B cell (primary cell): ENCODE measurements around the gene LIPK. TPM values are rescaled to one million over a fixed set of nuclear protein-coding genes. Genes with fewer than 3 reads are reported as not detected.

Experiments
- ATAC-seq: fragments of 200-7000 bp; cut with Tn5 transposase; one replicate; pipeline ENCODE4 v1.10.0; 2021; ENCODE audit warnings: low read depth, mild to moderate bottlenecking, moderate number of reproducible peaks, moderate library complexity
- CTCF ChIA-PET: fragments of 350-600 bp; sonication (Branson Sonifier 250); formaldehyde crosslinking; loops from one replicate; lab custom pipeline; 2021; ENCODE audit warnings: antibody characterized with exemption, inconsistent platforms; lab: Charles Lee
- POLR2A ChIA-PET: fragments of 350-600 bp; sonication (Branson Sonifier 250); formaldehyde crosslinking; loops from one replicate; lab custom pipeline; 2021; ENCODE audit warnings: antibody characterized with exemption; lab: Charles Lee
- DNase-seq: peaks from one replicate; pipeline ENCODE4 v3.0.0; 2013
- H2AFZ ChIP-seq: 2 replicates; pipeline ENCODE4 v1.6.1; 2012; ENCODE audit warnings: mild to moderate bottlenecking, low read depth, low read length; ENCODE audit not compliant: insufficient read depth, poor library complexity, severe bottlenecking
- H3K27ac ChIP-seq, 2 donors: 1 replicate in 1 of 2; 2 replicates in 1 of 2; pipeline ENCODE4 v1.5.1; 2012 to 2013; ENCODE audit warnings: low read length in 2 of 2, mild to moderate bottlenecking in 2 of 2, moderate library complexity in 1 of 2
- H3K27me3 ChIP-seq, 4 experiments: fragments of 200-600 bp in 1 of 4; sonication (generic) in 1 of 4; replicated peaks in 1 of 4; 1 replicate in 2 of 4; 2 replicates in 2 of 4; pipeline versions ENCODE4 v1.6.1 to v1.7.0; 2013 to 2016; ENCODE audit warnings: low read length in 3 of 4, mild to moderate bottlenecking in 2 of 4, mixed read lengths in 1 of 4, moderate library complexity in 1 of 4; ENCODE audit not compliant: insufficient read depth in 4 of 4, control insufficient read depth in 3 of 4; ENCODE audit errors: control extremely low read depth in 1 of 4
- H3K36me3 ChIP-seq, 2 experiments: replicated peaks in 1 of 2; 1 replicate in 1 of 2; 2 replicates in 1 of 2; pipeline versions ENCODE4 v1.6.1 to v1.7.1; 2013; ENCODE audit warnings: low read length in 1 of 2; ENCODE audit not compliant: insufficient read depth in 2 of 2, control insufficient read depth in 1 of 2; ENCODE audit errors: control extremely low read depth in 1 of 2, extremely low read depth in 1 of 2
- H3K4me1 ChIP-seq, 2 donors: fragments of 200-600 bp in 1 of 2; sonication (generic) in 1 of 2; 1 replicate in 1 of 2; 2 replicates in 1 of 2; pipeline versions ENCODE4 v1.5.1 to v1.6.1; 2013 to 2017; ENCODE audit warnings: low read length in 2 of 2; ENCODE audit not compliant: control insufficient read depth in 2 of 2, insufficient read depth in 2 of 2
- H3K4me2 ChIP-seq: replicated peaks from 2 replicates; pipeline ENCODE3; 2012; ENCODE audit warnings: mild to moderate bottlenecking, low read depth, low read length; ENCODE audit not compliant: poor library complexity, severe bottlenecking
- H3K4me3 ChIP-seq, 5 experiments: fragments of 200-600 bp in 1 of 5; sonication (generic) in 1 of 5; 1 replicate in 3 of 5; 2 replicates in 2 of 5; pipeline versions ENCODE4 v1.5.1 to v1.7.0; 2011 to 2016; ENCODE audit warnings: low read length in 4 of 5, mild to moderate bottlenecking in 4 of 5, low read depth in 2 of 5, control low read depth in 1 of 5, moderate library complexity in 1 of 5; ENCODE audit not compliant: insufficient read depth in 1 of 5; ENCODE audit errors: control extremely low read depth in 1 of 5, extremely low read depth in 1 of 5
- H3K79me2 ChIP-seq: fragments of 200-600 bp; sonication (generic); one replicate; pipeline ENCODE4 v1.6.0; 2016; ENCODE audit warnings: low read length; ENCODE audit not compliant: control insufficient read depth, insufficient read depth
- H3K9ac ChIP-seq: fragments of 200-600 bp; sonication (generic); 2 replicates; pipeline ENCODE4 v1.6.1; 2017; ENCODE audit warnings: mild to moderate bottlenecking, low read length, moderate library complexity
- H3K9me3 ChIP-seq, 3 donors: one replicate each; pipeline versions ENCODE4 v1.6.1 to v1.7.1; 2013; ENCODE audit warnings: low read length in 2 of 3; ENCODE audit not compliant: control insufficient read depth in 2 of 3, insufficient read depth in 1 of 3; ENCODE audit errors: control extremely low read depth in 1 of 3
- H4K20me1 ChIP-seq: 2 replicates; pipeline ENCODE4 v1.6.0; 2012; ENCODE audit warnings: mild to moderate bottlenecking, low read length; ENCODE audit not compliant: insufficient read depth, control insufficient read depth, poor library complexity, severe bottlenecking
- H3K27ac Mint-ChIP-seq: one replicate; pipeline ENCODE4 v1.8.0; 2021; ENCODE audit warnings: mixed read lengths
- H3K27me3 Mint-ChIP-seq: one replicate; pipeline ENCODE4 v1.8.0; 2021; ENCODE audit warnings: mixed read lengths
- H3K4me1 Mint-ChIP-seq: one replicate; pipeline ENCODE4 v1.8.0; 2021; ENCODE audit warnings: mixed read lengths
- H3K4me3 Mint-ChIP-seq: one replicate; pipeline ENCODE4 v1.8.0; 2021; ENCODE audit warnings: mixed read lengths
- H3K9me3 Mint-ChIP-seq: one replicate; pipeline ENCODE4 v1.8.0; 2022; ENCODE audit warnings: mixed read lengths; ENCODE audit not compliant: insufficient read depth
- CTCF ChIP-seq: fragments of 200-600 bp; IDR thresholded peaks from one replicate; pipeline ENCODE4 v1.8.0; 2022; ENCODE audit warnings: antibody characterized with exemption, mild to moderate bottlenecking
- EZH2 ChIP-seq: IDR thresholded peaks from 2 replicates; pipeline ENCODE4 v1.6.1; 2012; ENCODE audit warnings: borderline replicate concordance, low read depth, mild to moderate bottlenecking, moderate library complexity, low read length; ENCODE audit not compliant: insufficient read depth, poor library complexity, severe bottlenecking
- WGBS: methylation state at CpG from one replicate; pipeline ENCODE4 v1.1.5; 2013; ENCODE audit warnings: missing lambda C conversion rate; ENCODE audit not compliant: insufficient coverage; 5-methylcytosine and 5-hydroxymethylcytosine counted together
- intact Hi-C: fragments of 100-400 bp; cut with micrococcal nuclease; formaldehyde crosslinking; loops from one replicate; pipeline ENCODE4 v1.10.0; 2022
- polyA plus RNA-seq: library from polyadenylated mRNA; depleted of rRNA; stranded (reverse); fragments of >200 nt; gene quantifications from 2 replicates; pipeline ENCODE4 v1.2.3, GENCODE V29; 2012
- total RNA-seq, 2 donors: library from RNA; stranded (reverse); fragments of 120-200 nt in 1 of 2; gene quantifications; 1 replicate in 1 of 2; 2 replicates in 1 of 2; pipeline versions ENCODE4 v1.2.3 to v1.2.4, GENCODE V29; 2013 to 2022

LIPK gene
- total and polyA plus RNA-seq, 2 donors (not counting 1 experiment from before 2014, with no cell fraction given): not detected

- ChIA-PET POLR2A (no interaction called here), CTCF (interaction anchor here (1.0 to 1.3 kb wide), 2 partner anchors 9 to 11 kb away, joined by 3 read pairs; no protein-coding TSS in a partner anchor)
- Histone ChIP-seq H3K27me3 (no peaks in the 10 kb centered on the region), H3K36me3 (no peaks in the 10 kb centered on the region), H2AFZ (no peak overlapping the region), H3K4me2 (no peak overlapping the region), H3K4me1 (no peaks in the 10 kb centered on the region), H3K79me2 (no peaks in the 10 kb centered on the region), H3K9me3 (no peaks in the 10 kb centered on the region), H3K9ac (no peak overlapping the region), H4K20me1 (no peaks in the 10 kb centered on the region), H3K4me3 (no peak overlapping the region), H3K27ac (no peak overlapping the region)
- ATAC-seq (no peak), DNase-seq (no peak)
- Mint-ChIP-seq H3K9me3 (no peaks in the 10 kb centered on the region), H3K27ac (no peak overlapping the region), H3K4me3 (no peak overlapping the region), H3K27me3 (peaks cover 9% of the 10 kb centered on the region), H3K4me1 (no peaks in the 10 kb centered on the region)
- intact Hi-C loops: no loop called here
- TF ChIP-seq EZH2: no peak
- no peak for TF ChIP-seq CTCF
- WGBS: no CpG with 5 or more reads among the region's 2 CpGs
These were observed 94.4 kb downstream of the LIPK start for GRCh38 chr10:88800152-88801125.

Other genes with a start within 250 kb of the LIPK start
- gene RNLS, start 122.9 kb upstream of the LIPK start, total RNA-seq: 7.5 and 7.9 TPM in 2 replicates
- 2.0 and 3.5 TPM in 2 replicates for gene RNLS, start 122.9 kb upstream of the LIPK start, polyA plus RNA-seq
- 0.20 and 0.39 TPM in 2 replicates for gene LIPJ, start 119.5 kb upstream of the LIPK start, total RNA-seq
- 0.10 and 0.13 TPM in 2 replicates for gene LIPJ, start 119.5 kb upstream of the LIPK start, polyA plus RNA-seq
- not detected in 2 replicates for gene LIPF, start 41.8 kb upstream of the LIPK start, total RNA-seq
- not detected in 2 replicates for gene LIPF, start 41.8 kb upstream of the LIPK start, polyA plus RNA-seq
- gene LIPN, start 53.8 kb downstream of the LIPK start, total RNA-seq: not detected in 2 replicates
- 0.12 TPM in 1 of 2 replicates, not detected in the other for gene LIPN, start 53.8 kb downstream of the LIPK start, polyA plus RNA-seq
- gene LIPM, start 96.5 kb downstream of the LIPK start, total RNA-seq: not detected in 2 replicates
- not detected in 2 replicates for gene LIPM, start 96.5 kb downstream of the LIPK start, polyA plus RNA-seq
- gene ANKRD22, start 145.6 kb downstream of the LIPK start, total RNA-seq: not detected in 2 replicates
- gene ANKRD22, start 145.6 kb downstream of the LIPK start, polyA plus RNA-seq: 0.09 TPM in 1 of 2 replicates, not detected in the other
- gene STAMBPL1, start 174.0 kb downstream of the LIPK start, total RNA-seq: 56.7 and 64.2 TPM in 2 replicates
- gene STAMBPL1, start 174.0 kb downstream of the LIPK start, polyA plus RNA-seq: 33.8 and 50.3 TPM in 2 replicates
- gene ACTA2, start 246.5 kb downstream of the LIPK start, total RNA-seq: 1.6 and 1.8 TPM in 2 replicates
- 0.69 and 3.7 TPM in 2 replicates for gene ACTA2, start 246.5 kb downstream of the LIPK start, polyA plus RNA-seq